ENCODE data around the gene DTNBP1.

The DTNBP1 gene

DNA sequence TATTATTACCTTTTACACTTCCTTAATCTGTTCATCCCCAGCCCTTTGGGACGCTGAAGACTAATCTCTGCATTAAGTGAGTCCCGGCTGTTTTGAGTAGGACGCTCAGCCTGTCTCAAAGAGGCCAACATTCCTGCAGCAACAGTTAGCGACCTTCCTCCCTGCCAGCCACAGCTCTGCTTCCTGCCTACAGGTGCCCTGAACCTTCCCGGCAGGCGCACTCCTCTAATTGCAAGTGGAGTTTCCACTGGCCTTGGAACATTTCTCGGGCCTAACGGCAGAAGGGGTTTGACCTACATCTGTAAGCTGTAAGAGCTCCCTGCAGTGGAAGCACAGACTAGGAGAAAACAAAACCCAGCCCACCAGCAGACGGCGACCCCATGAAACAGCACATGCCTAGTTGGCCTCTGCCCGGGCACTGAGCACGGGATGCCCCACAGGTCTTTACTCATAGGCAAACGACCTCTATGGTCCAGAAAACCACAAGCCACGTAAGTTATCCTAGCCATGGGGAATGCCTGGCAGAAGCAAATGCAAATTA, 137.9 kb downstream of the DTNBP1 start:
- no peak overlapping the region for H3K27ac ChIP-seq
- no peak for TF ChIP-seq ZFX (IDR thresholded peaks at IDR 0.05)
- TF ChIP-seq, protein P1, sequence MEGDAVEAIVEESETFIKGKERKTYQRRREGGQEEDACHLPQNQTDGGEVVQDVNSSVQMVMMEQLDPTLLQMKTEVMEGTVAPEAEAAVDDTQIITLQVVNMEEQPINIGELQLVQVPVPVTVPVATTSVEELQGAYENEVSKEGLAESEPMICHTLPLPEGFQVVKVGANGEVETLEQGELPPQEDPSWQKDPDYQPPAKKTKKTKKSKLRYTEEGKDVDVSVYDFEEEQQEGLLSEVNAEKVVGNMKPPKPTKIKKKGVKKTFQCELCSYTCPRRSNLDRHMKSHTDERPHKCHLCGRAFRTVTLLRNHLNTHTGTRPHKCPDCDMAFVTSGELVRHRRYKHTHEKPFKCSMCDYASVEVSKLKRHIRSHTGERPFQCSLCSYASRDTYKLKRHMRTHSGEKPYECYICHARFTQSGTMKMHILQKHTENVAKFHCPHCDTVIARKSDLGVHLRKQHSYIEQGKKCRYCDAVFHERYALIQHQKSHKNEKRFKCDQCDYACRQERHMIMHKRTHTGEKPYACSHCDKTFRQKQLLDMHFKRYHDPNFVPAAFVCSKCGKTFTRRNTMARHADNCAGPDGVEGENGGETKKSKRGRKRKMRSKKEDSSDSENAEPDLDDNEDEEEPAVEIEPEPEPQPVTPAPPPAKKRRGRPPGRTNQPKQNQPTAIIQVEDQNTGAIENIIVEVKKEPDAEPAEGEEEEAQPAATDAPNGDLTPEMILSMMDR (conservative IDR thresholded peaks at IDR 0.05): no peak

- no peak overlapping the region for H3K27ac ChIP-seq
- TF ChIP-seq ZFX (IDR thresholded peaks at IDR 0.05): no peak
- TF ChIP-seq, protein P1 (conservative IDR thresholded peaks at IDR 0.05): no peak
Observed at GRCh38 chr6:15523679-15524630, 138.9 kb downstream of the DTNBP1 start.

GRCh38 chr6:15522856-15523529, 139.8 kb downstream of the DTNBP1 start:
- H3K27ac ChIP-seq: no peak overlapping the region
- TF ChIP-seq, protein P1 (conservative IDR thresholded peaks at IDR 0.05): no peak
- no peak for TF ChIP-seq ZFX (IDR thresholded peaks at IDR 0.05)

DNA sequence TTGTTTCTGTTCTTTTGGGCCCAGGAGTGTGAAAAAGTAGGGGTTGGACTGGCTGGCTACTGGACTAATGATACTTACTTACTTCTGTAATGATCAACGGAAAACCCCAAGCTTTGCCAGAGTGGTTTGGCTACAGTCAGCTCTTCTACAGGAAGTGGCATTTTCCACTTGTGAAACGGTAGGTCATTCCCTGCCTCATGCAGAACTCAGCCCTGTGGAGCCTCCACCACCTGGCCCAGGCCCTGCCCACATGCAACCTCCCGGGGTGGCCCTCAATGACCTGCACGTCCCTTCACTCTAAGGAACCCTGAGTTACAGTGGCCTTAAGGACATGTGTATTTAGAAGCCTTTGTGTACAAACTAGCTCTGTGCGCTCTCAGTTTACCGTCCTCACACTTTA, 140.4 kb downstream of the DTNBP1 start:
- no peak for TF ChIP-seq ZFX (IDR thresholded peaks at IDR 0.05)
- TF ChIP-seq, protein P1 (conservative IDR thresholded peaks at IDR 0.05): no peak
- no peak overlapping the region for H3K27ac ChIP-seq

- TF ChIP-seq ZFX (IDR thresholded peaks at IDR 0.05): no peak
- TF ChIP-seq, protein P1 (conservative IDR thresholded peaks at IDR 0.05): no peak
- no peak overlapping the region for H3K27ac ChIP-seq
Observed at GRCh38 chr6:15522026-15522425, 140.8 kb downstream of the DTNBP1 start.

DNA sequence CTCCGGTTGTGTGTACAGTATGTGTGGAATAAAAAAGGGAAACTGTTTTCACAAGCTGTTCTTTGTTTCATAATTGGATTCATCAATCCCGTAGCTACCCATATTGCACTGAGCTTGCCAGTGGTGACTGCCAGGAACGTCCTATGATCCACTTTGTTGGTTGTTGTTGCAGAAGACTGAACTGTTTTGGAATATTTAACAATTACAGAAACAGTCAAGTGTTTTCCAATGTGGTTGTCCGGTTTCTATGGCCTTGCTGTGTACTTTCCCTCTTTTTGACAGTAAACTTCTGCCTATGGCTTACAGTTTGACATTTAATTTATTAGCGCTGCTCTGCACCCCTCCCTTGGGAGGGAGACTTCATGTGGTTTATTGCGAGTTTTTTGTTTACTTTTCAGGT, 141.2 kb downstream of the DTNBP1 start:
- no peak overlapping the region for H3K27ac ChIP-seq

More for the DNA sequence above, 141.2 kb downstream of the DTNBP1 start:
- no peak for TF ChIP-seq ZFX (IDR thresholded peaks at IDR 0.05)
- TF ChIP-seq, protein P1 (conservative IDR thresholded peaks at IDR 0.05): no peak
